ENCODE results near the gene CFAP119. TPM values are rescaled to one million over a fixed set of nuclear protein-coding genes. Genes with fewer than 3 reads are reported as not detected.

The CFAP119 gene
- total and polyA plus RNA-seq, 2 of the 8 experiments (the other 6 are each of a cell fraction or from before 2014, with no cell fraction given) = 5.6 to 6.0 TPM

GRCh38 chr16:30722916-30723315 lies 38.9 kb downstream of the CFAP119 start (continued):
- TF ChIP-seq CHD7 (IDR thresholded peaks at IDR 0.05; ENCODE audit: insufficient replicate concordance, low read length) (no peak), JUND (IDR thresholded peaks at IDR 0.05; ENCODE audit: low read length) (no peak), POU5F1 (IDR thresholded peaks at IDR 0.05; ENCODE audit: low read depth, low read length) (no peak), SP2 (IDR thresholded peaks at IDR 0.05; ENCODE audit: low read length) (no peak), EZH2 (IDR thresholded peaks at IDR 0.05; ENCODE audit: low read depth, low read length, severe bottlenecking) (no peak), MAFK (IDR thresholded peaks at IDR 0.05; ENCODE audit: low read depth, low read length) (no peak), SAP30 (IDR thresholded peaks at IDR 0.05; ENCODE audit: insufficient read depth, insufficient replicate concordance, low read length) (no peak), KDM5A (IDR thresholded peaks at IDR 0.05; ENCODE audit: low read length) (no peak), RBBP5 (IDR thresholded peaks at IDR 0.05; ENCODE audit: borderline replicate concordance, low read depth, low read length) (no peak), POLR2A (IDR thresholded peaks at IDR 0.05; ENCODE audit: control extremely low read depth in 1 of 2, low read depth in 2 of 2, low read length in 2 of 2) (no peak), E2F6 (IDR thresholded peaks at IDR 0.05) (no peak)

Data from H1 (cell line).